ENCODE results near the gene NFIL3. TPM values are rescaled to one million over a fixed set of nuclear protein-coding genes. Genes with fewer than 3 reads are reported as not detected.

NFIL3 gene
- total and polyA plus RNA-seq, 2 of the 4 experiments (the other 2 are of a cell fraction): 27.6 to 27.7 TPM

DNA sequence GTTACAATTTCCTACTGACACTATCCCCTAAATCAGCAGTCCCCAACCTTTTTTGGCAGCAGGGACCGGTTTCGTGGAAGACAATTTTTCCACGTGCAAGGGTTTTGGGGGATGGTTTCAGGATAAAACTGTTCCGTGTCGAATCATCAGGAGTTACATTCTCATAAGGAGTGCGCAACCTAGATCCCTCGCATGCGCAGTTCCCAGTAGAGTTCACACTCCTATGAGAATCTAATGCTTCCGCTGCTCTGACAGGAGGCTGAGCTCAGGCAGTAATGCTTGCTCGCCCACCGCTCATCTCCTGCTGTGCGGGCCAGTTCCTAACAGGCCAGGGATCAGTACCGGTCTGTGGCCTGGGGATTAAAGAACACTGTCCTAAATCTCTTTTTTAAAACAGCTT is 13.2 kb upstream of the NFIL3 start:
- Histone ChIP-seq H3K4me3 (ENCODE audit: insufficient read depth, low read depth, low read length) (no peak overlapping the region), H2AK9ac (replicated peaks; ENCODE audit: low read depth, low read length, poor library complexity) (no peak overlapping the region), H3K23ac (ENCODE audit: low read depth, low read length) (no peak overlapping the region), H2BK120ac (ENCODE audit: low read depth, low read length) (no peak overlapping the region), H3K36me3 (ENCODE audit: control insufficient read depth, insufficient read depth, low read length) (no peaks in the 10 kb centered on the region), H2AFZ (replicated peaks; ENCODE audit: low read length, poor library complexity) (no peak overlapping the region), H2BK5ac (ENCODE audit: low read depth, low read length, poor library complexity, severe bottlenecking) (no peak overlapping the region), H3K9me3 (ENCODE audit: control insufficient read depth, insufficient read depth, low read length) (no peaks in the 10 kb centered on the region), H2AK5ac (ENCODE audit: low read depth, low read length) (no peak overlapping the region), H3K4me2 (ENCODE audit: low read depth, low read length) (no peak overlapping the region), H3K4ac (ENCODE audit: low read depth, low read length) (no peak overlapping the region), H3K79me1 (ENCODE audit: low read depth in 1 of 2, low read length in 2 of 2) (peaks cover 0 to 3% of the 10 kb centered on the region in 2 experiments; a peak in 1 of 4 replicates), H3K18ac (ENCODE audit: low read depth, low read length) (no peak overlapping the region), H3K4me1 (ENCODE audit: control insufficient read depth, insufficient read depth, low read length) (peaks cover 1% of the 10 kb centered on the region), H3K9me1 (ENCODE audit: insufficient read depth, low read length) (peaks cover 4% of the 10 kb centered on the region; the same call in 1 of the 2 replicates), H3K14ac (replicated peaks; ENCODE audit: low read depth, low read length) (no peak overlapping the region), H4K5ac (ENCODE audit: low read depth, low read length) (no peak overlapping the region), H2BK20ac (ENCODE audit: low read depth, low read length) (no peak overlapping the region), H4K91ac (ENCODE audit: insufficient read depth, low read depth, low read length) (no peak overlapping the region), H3K56ac (ENCODE audit: extremely low read depth, insufficient read depth, low read length) (no peak overlapping the region), H4K20me1 (ENCODE audit: insufficient read depth, low read length) (no peaks in the 10 kb centered on the region), H3K27ac (ENCODE audit: insufficient read depth, low read length) (no peak overlapping the region), H2BK15ac (ENCODE audit: low read depth, low read length) (no peak overlapping the region), H3K9ac (ENCODE audit: low read depth, low read length) (no peak overlapping the region), H4K8ac (ENCODE audit: low read depth in 2 of 2, low read length in 2 of 2) (no peak overlapping the region), H3K27me3 (ENCODE audit: control insufficient read depth, insufficient read depth, low read length) (no peaks in the 10 kb centered on the region)
- intact Hi-C loops (cut with micrococcal nuclease): no loop called here
- ATAC-seq (ENCODE audit: low read depth): no peak
- ChIA-PET POLR2A (ENCODE audit: unreplicated experiment) (no interaction called here), CTCF (interaction anchor here (2.2 kb wide), 1 partner anchor 11 kb away, joined by 7 read pairs; no protein-coding TSS in a partner anchor)
- DNase-seq: no peak
- dilution Hi-C loops (cut with HindIII; ENCODE audit: low sequenced_read_pairs, unreplicated experiment): no loop called here
- no peak for TF ChIP-seq CHD1 (IDR thresholded peaks at IDR 0.05; ENCODE audit: low read depth, low read length)
- no peak for TF ChIP-seq RCOR1 (IDR thresholded peaks at IDR 0.05; ENCODE audit: insufficient replicate concordance, low read length)
- no peak for TF ChIP-seq POLR2A (IDR thresholded peaks at IDR 0.05; ENCODE audit: low read depth, low read length)
- no peak for TF ChIP-seq FOS (IDR thresholded peaks at IDR 0.05; ENCODE audit: low read depth, low read length)
- no peak for TF ChIP-seq BHLHE40 (IDR thresholded peaks at IDR 0.05; ENCODE audit: low read depth, low read length)
- TF ChIP-seq, protein P1, sequence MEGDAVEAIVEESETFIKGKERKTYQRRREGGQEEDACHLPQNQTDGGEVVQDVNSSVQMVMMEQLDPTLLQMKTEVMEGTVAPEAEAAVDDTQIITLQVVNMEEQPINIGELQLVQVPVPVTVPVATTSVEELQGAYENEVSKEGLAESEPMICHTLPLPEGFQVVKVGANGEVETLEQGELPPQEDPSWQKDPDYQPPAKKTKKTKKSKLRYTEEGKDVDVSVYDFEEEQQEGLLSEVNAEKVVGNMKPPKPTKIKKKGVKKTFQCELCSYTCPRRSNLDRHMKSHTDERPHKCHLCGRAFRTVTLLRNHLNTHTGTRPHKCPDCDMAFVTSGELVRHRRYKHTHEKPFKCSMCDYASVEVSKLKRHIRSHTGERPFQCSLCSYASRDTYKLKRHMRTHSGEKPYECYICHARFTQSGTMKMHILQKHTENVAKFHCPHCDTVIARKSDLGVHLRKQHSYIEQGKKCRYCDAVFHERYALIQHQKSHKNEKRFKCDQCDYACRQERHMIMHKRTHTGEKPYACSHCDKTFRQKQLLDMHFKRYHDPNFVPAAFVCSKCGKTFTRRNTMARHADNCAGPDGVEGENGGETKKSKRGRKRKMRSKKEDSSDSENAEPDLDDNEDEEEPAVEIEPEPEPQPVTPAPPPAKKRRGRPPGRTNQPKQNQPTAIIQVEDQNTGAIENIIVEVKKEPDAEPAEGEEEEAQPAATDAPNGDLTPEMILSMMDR (conservative IDR thresholded peaks at IDR 0.05; ENCODE audit: low read depth, low read length): no peak
- TF ChIP-seq, protein P2, sequence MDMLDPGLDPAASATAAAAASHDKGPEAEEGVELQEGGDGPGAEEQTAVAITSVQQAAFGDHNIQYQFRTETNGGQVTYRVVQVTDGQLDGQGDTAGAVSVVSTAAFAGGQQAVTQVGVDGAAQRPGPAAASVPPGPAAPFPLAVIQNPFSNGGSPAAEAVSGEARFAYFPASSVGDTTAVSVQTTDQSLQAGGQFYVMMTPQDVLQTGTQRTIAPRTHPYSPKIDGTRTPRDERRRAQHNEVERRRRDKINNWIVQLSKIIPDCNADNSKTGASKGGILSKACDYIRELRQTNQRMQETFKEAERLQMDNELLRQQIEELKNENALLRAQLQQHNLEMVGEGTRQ (IDR thresholded peaks at IDR 0.05; ENCODE audit: low read depth, low read length): no peak
- no peak for TF ChIP-seq RAD21 (IDR thresholded peaks at IDR 0.05; ENCODE audit: low read length)
- no peak for TF ChIP-seq NFE2L2 (IDR thresholded peaks at IDR 0.05; ENCODE audit: low read depth, low read length)
- TF ChIP-seq, protein P3, sequence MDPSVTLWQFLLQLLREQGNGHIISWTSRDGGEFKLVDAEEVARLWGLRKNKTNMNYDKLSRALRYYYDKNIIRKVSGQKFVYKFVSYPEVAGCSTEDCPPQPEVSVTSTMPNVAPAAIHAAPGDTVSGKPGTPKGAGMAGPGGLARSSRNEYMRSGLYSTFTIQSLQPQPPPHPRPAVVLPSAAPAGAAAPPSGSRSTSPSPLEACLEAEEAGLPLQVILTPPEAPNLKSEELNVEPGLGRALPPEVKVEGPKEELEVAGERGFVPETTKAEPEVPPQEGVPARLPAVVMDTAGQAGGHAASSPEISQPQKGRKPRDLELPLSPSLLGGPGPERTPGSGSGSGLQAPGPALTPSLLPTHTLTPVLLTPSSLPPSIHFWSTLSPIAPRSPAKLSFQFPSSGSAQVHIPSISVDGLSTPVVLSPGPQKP (IDR thresholded peaks at IDR 0.05; ENCODE audit: borderline replicate concordance, low read depth, low read length): no peak
- TF ChIP-seq SMC3 (IDR thresholded peaks at IDR 0.05; ENCODE audit: low read depth, low read length): no peak
- TF ChIP-seq MXI1 (IDR thresholded peaks at IDR 0.05; ENCODE audit: borderline replicate concordance, low read depth, low read length): no peak
- TF ChIP-seq MAFK (IDR thresholded peaks at IDR 0.05; ENCODE audit: low read depth, low read length): no peak
- TF ChIP-seq MAZ (IDR thresholded peaks at IDR 0.05; ENCODE audit: borderline replicate concordance, low read depth, low read length): no peak
- TF ChIP-seq CEBPB (IDR thresholded peaks at IDR 0.05; ENCODE audit: low read depth, low read length): no peak
- TF ChIP-seq RFX5 (IDR thresholded peaks at IDR 0.05; ENCODE audit: low read depth, low read length): no peak
- BruUV-seq (replicated peaks): no TSS peak
- in situ Hi-C loops (cut with MboI; ENCODE audit: low sequenced_read_pairs): no loop called here
- WGBS, 2 experiments (ENCODE audit: extremely low coverage in 2 of 2, insufficient read length in 1 of 2): 98% methylated on average over 7 of the region's 13 CpGs; no CpG with 5 or more reads in 1 of the 2 experiments
